A549 (cell line): ENCODE results near the gene PTBP2.

Source experiments
- EP300 ChIP-seq, 2 experiments: fragments of >200 bp; sonication (Bioruptor Twin); formaldehyde crosslinking; IDR thresholded peaks; 2 replicates in 1 of 2; 3 replicates in 1 of 2; pipeline ENCODE4 v1.6.1; 2016 to 2017
- FOSL2 ChIP-seq, 2 experiments: fragments of 450-650 bp in 1 of 2; fragments of >200 bp in 1 of 2; sonication (Bioruptor Twin) in 1 of 2; formaldehyde crosslinking; IDR thresholded peaks; 2 replicates each; pipeline versions ENCODE4 v1.5.0 to v1.6.1; 2016 to 2020; ENCODE audit warnings: mild to moderate bottlenecking in 1 of 2, moderate library complexity in 1 of 2
- GATA3 ChIP-seq: IDR thresholded peaks from 2 replicates; pipeline ENCODE4 v1.6.1; 2012; ENCODE audit warnings: borderline replicate concordance
- HDAC2 ChIP-seq: fragments of 200-600 bp; sonication (generic); IDR thresholded peaks from 2 replicates; pipeline ENCODE4 v1.6.1; 2016
- MYC ChIP-seq: IDR thresholded peaks from 2 replicates; pipeline ENCODE4 v1.6.1; 2012; ENCODE audit warnings: mild to moderate bottlenecking, inconsistent platforms, low read length, improper control_type of control experiment, borderline replicate concordance
- POLR2AphosphoS2 ChIP-seq: conservative IDR thresholded peaks from 2 replicates; pipeline ENCODE4 v1.6.1; 2012; ENCODE audit warnings: low read length, improper control_type of control experiment, inconsistent platforms
- RARB ChIP-seq: fragments of 250-450 bp; sonication (Bioruptor Pico); IDR thresholded peaks from 2 replicates; pipeline ENCODE4 v1.8.0; 2021; ENCODE audit warnings: mild to moderate bottlenecking, moderate library complexity
- TF ChIP-seq, protein P1 (sequence below): fragments of >200 bp; sonication (Bioruptor Twin); formaldehyde crosslinking; IDR thresholded peaks from 3 replicates; pipeline ENCODE4 v1.5.1; 2016

DNA sequence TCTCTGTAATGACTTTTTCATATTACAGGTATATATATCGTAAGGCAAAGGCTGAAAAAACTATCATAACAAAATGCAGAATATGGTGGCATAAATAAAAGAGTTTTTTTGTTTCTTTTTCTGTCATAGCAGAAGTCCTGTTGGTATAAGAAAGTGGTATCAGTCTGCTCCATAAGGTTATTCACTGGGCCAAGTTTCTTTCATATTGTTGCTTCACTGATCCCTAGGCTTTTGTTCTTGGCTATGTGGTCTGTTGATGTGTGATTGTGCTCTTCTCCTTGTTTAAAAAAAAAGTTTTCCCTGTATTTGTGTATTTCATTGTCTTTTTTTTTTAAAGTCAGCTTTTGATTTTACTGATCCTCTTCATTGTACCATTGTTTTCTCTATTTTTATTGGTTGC, 26.0 kb downstream of the PTBP2 start:
- TF ChIP-seq, protein P1, sequence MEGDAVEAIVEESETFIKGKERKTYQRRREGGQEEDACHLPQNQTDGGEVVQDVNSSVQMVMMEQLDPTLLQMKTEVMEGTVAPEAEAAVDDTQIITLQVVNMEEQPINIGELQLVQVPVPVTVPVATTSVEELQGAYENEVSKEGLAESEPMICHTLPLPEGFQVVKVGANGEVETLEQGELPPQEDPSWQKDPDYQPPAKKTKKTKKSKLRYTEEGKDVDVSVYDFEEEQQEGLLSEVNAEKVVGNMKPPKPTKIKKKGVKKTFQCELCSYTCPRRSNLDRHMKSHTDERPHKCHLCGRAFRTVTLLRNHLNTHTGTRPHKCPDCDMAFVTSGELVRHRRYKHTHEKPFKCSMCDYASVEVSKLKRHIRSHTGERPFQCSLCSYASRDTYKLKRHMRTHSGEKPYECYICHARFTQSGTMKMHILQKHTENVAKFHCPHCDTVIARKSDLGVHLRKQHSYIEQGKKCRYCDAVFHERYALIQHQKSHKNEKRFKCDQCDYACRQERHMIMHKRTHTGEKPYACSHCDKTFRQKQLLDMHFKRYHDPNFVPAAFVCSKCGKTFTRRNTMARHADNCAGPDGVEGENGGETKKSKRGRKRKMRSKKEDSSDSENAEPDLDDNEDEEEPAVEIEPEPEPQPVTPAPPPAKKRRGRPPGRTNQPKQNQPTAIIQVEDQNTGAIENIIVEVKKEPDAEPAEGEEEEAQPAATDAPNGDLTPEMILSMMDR, result no peak
- TF ChIP-seq MYC (no peak), POLR2AphosphoS2 (no peak), GATA3 (no peak), EP300 (IDR thresholded peaks at IDR 0.05) (no peak), FOSL2 (IDR thresholded peaks at IDR 0.05) (no peak), FOSL2 (CRISPR knock-in tag; IDR thresholded peaks at IDR 0.05) (no peak), HDAC2 (no peak), RARB (CRISPR knock-in tag) (no peak)
